Astrocyte of the spinal cord (primary cell): ENCODE data around the gene RHBG.

Experiments
- DNase-seq: peaks from one replicate; pipeline ENCODE4 v3.0.0; 2011; ENCODE audit warnings: low read depth, low spot score
- H3K4me3 ChIP-seq: 2 replicates; pipeline ENCODE4 v1.5.1; 2011; ENCODE audit warnings: low read depth, mild to moderate bottlenecking, low read length, moderate library complexity
- in situ Hi-C: cut with HindIII; loops from 2 replicates; pipeline ENCODE4 v1.10.0; 2017; ENCODE audit warnings: low sequenced_read_pairs
- TF ChIP-seq, protein P1 (sequence below): IDR thresholded peaks from 2 replicates; pipeline ENCODE4 v1.5.1; 2012; ENCODE audit warnings: low read depth, mild to moderate bottlenecking, low read length, inconsistent platforms

Gene RHBG

DNA sequence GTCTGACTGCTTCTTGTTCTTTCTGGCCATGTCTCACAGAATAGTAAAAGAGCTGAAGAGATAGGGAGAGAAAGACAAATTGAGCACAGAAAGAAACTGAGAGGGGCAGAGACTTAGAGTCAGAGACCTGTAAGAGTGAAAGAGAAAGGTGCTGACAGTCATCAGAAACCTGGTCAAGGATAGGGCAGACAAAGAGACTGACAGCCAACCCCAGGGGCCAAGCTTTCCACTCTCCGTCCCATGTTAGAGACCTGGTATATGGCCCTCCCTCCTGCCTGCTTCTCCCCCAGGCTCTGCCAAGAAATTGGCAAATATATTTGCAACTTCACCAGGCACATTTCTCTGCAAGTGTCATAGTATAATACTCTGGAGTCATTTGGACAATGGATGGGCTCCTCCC is 64.6 kb downstream of the RHBG start:
- no peak overlapping the region for H3K4me3 ChIP-seq
- TF ChIP-seq, protein P1, sequence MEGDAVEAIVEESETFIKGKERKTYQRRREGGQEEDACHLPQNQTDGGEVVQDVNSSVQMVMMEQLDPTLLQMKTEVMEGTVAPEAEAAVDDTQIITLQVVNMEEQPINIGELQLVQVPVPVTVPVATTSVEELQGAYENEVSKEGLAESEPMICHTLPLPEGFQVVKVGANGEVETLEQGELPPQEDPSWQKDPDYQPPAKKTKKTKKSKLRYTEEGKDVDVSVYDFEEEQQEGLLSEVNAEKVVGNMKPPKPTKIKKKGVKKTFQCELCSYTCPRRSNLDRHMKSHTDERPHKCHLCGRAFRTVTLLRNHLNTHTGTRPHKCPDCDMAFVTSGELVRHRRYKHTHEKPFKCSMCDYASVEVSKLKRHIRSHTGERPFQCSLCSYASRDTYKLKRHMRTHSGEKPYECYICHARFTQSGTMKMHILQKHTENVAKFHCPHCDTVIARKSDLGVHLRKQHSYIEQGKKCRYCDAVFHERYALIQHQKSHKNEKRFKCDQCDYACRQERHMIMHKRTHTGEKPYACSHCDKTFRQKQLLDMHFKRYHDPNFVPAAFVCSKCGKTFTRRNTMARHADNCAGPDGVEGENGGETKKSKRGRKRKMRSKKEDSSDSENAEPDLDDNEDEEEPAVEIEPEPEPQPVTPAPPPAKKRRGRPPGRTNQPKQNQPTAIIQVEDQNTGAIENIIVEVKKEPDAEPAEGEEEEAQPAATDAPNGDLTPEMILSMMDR: no peak
- no peak for DNase-seq
- in situ Hi-C loops: no loop called here
